Measurements from ENCODE around the gene ACTR8. TPM values are rescaled to one million over a fixed set of nuclear protein-coding genes. Genes with fewer than 3 reads are reported as not detected.

Gene ACTR8
- total and polyA plus RNA-seq, 2 of the 13 experiments (the other 11 are each of a cell fraction or from before 2014, with no cell fraction given): 15.5 to 29.0 TPM

DNA sequence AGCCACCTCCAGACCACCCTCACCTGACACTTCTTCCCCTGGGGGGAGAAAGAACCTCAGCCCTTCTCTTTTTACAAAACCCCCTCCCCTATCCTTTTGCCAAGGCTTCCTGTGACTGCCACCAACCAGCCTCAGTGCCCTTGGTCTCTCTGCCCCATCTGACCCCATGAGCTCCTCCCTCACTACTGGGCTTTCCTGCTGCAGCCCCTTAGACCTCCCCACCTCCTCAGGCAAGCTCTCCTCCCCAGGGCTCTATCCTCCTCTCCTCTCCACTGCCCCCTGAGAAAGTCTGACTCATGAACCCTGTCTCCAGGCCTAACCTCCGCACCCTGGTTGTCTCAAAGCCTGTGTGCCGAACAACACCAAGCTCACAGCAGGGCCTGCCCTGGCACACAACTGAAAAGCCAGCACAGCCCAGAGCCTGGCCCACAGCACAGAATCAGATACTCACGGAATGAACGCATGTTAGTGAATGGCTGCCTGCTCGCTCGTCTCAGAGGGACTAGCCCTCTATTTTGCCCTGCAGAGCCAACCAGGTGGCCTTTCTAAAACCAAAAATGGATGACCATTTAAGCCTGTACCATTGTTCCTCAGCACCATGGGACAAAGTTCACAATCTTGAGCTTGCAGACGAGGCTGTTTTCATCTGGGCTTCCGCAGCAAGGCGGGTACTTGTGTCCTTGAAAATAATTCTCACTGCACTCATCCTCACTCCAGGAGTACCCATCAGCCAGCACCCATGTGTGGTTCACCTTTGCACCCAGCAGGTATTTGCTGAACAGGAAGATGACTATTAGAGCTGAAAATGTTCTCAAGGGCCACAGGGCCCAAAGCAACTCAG is 37.5 kb downstream of the ACTR8 start (continued):
- TF ChIP-seq, protein P1, sequence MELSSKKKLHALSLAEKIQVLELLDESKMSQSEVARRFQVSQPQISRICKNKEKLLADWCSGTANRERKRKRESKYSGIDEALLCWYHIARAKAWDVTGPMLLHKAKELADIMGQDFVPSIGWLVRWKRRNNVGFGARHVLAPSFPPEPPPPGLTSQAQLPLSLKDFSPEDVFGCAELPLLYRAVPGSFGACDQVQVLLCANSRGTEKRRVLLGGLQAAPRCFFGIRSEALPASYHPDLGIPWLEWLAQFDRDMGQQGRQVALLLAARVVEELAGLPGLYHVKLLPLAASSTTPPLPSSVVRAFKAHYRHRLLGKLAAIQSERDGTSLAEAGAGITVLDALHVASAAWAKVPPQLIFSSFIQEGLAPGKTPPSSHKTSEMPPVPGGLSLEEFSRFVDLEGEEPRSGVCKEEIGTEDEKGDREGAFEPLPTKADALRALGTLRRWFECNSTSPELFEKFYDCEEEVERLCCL (CRISPR knock-in tag; IDR thresholded peaks at IDR 0.05; ENCODE audit: borderline replicate concordance): no peak; the same call in 1 of the 2 replicates
- TF ChIP-seq FOXK2 (IDR thresholded peaks at IDR 0.05): no peak
- TF ChIP-seq ZNF644 (CRISPR knock-in tag; IDR thresholded peaks at IDR 0.05; ENCODE audit: low read depth): 0 out of 2 replicates have a peak, but pooled peaks have one; percentile 3
- TF ChIP-seq, protein P2, sequence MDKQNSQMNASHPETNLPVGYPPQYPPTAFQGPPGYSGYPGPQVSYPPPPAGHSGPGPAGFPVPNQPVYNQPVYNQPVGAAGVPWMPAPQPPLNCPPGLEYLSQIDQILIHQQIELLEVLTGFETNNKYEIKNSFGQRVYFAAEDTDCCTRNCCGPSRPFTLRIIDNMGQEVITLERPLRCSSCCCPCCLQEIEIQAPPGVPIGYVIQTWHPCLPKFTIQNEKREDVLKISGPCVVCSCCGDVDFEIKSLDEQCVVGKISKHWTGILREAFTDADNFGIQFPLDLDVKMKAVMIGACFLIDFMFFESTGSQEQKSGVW (CRISPR knock-in tag; IDR thresholded peaks at IDR 0.05; ENCODE audit: borderline replicate concordance): 0 out of 2 replicates have a peak, but pooled peaks have one; percentile 16
- TF ChIP-seq, protein P3, sequence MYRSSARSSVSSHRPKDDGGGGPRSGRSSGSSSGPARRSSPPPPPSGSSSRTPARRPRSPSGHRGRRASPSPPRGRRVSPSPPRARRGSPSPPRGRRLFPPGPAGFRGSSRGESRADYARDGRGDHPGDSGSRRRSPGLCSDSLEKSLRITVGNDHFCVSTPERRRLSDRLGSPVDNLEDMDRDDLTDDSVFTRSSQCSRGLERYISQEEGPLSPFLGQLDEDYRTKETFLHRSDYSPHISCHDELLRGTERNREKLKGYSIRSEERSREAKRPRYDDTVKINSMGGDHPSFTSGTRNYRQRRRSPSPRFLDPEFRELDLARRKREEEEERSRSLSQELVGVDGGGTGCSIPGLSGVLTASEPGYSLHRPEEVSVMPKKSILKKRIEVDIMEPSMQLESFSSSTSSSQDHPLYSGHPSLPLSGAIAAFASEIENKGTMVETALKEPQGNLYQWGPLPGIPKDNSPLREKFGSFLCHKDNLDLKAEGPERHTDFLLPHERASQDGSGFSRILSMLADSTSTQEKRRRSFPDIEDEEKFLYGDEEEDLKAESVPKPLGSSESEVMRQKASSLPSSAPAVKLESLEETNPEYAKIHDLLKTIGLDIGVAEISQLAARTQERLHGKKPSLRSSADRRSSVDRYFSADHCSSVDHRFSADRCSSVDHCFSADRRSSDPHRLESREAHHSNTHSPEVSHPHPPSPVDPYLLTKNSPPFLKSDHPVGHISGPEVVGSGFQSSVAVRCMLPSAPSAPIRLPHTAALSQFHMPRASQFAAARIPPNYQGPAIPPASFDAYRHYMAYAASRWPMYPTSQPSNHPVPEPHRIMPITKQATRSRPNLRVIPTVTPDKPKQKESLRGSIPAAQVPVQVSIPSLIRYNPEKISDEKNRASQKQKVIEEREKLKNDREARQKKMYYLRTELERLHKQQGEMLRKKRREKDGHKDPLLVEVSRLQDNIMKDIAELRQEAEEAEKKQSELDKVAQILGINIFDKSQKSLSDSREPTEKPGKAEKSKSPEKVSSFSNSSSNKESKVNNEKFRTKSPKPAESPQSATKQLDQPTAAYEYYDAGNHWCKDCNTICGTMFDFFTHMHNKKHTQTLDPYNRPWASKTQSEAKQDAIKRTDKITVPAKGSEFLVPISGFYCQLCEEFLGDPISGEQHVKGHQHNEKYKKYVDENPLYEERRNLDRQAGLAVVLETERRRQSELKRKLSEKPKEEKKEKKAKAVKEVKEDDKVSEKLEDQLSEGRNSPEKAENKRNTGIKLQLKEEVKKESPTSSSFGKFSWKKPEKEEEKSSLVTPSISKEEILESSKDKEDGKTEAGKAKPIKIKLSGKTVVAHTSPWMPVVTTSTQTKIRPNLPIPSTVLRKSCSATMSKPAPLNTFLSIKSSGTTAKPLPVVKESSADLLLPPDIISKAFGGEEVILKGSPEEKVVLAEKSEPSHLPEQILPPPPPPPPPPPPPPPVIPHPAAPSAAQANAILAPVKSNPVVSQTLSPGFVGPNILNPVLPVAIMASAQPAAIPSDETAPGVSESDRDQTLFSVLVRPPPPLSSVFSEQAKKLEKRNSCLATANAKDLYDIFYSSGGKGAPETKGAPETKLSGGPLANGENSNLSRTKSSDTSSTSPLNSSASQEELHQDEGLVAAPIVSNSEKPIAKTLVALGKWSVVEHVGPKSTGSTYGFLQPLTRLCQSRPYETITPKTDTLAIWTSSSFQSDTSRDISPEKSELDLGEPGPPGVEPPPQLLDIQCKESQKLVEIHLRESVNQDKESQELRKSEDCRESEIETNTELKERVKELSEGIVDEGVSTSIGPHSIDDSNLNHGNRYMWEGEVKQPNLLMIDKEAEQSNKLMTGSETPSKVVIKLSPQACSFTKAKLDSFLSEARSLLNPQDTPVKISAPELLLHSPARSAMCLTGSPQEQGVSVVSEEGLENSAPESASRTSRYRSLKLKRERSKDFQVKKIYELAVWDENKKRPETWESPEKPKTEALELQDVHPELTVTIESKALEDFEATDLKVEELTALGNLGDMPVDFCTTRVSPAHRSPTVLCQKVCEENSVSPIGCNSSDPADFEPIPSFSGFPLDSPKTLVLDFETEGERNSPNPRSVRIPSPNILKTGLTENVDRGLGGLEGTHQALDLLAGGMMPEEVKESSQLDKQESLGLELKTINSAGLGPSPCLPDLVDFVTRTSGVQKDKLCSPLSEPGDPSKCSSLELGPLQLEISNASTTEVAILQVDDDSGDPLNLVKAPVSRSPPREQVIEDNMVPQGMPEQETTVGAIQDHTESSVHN (CRISPR knock-in tag; IDR thresholded peaks at IDR 0.05): no peak
- no peak for TF ChIP-seq ZNF709 (CRISPR knock-in tag; IDR thresholded peaks at IDR 0.05)
- peak; percentile 33; the same call in 1 of the 2 replicates for TF ChIP-seq KAT8 (CRISPR knock-in tag; IDR thresholded peaks at IDR 0.05)
- 0 out of 2 replicates have a peak, but pooled peaks have one; percentile 23 for TF ChIP-seq ZNF878 (CRISPR knock-in tag; IDR thresholded peaks at IDR 0.05)

Measured in HepG2 (cell line).